HG03139 (cell line): ENCODE results near the gene OR51S1.
"Not testable (repeated sequence)": the region's sequence is repeated elsewhere in the genome, so short reads cannot be mapped to it uniquely, and the experiment has no call there.

Source experiments
- ATAC-seq: cut with Tn5 transposase; IDR thresholded peaks from one replicate; pipeline ENCODE4 v1.9.1; 2021; ENCODE audit not compliant: unreplicated experiment

OR51S1 gene

DNA sequence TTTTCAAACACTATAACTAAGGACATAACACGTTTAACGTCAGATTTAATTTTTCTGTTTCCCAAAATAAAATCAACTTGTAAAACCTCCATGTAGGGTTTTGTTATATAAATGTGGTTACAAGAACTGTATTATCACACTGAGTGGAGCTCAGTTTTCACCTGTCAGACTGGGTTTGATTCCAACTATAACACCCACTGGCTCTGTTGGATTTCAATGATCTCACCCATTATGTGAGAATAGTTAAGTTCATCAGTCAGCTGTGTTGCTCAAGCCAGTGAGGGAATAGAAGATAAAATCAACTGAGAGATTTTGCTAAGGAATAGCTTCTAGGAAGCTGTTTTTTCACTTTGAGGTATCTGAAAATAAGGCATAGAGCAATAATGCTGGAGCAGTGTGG, 39.8 kb downstream of the OR51S1 start:
- no peak for ATAC-seq

DNA sequence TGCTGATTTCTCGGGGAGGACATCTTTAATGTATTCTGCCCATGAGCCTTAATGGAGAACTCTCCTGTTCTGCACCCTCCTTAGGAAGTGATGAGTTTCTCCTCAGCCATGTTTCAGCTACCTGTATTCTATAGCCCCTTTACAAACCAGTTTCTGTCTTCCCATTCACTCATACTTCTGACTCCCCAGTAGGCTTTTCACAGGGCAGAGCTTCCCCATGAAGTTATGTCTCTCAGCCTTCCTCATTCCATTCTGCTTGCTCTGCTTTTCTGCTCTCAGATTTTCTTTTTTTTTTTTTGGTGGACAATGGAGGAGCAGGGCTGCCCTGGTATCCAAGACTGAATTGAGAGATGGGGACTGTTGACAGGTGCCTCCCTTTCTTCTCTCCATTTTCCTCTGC, 40.5 kb downstream of the OR51S1 start:
- ATAC-seq, result no peak

DNA sequence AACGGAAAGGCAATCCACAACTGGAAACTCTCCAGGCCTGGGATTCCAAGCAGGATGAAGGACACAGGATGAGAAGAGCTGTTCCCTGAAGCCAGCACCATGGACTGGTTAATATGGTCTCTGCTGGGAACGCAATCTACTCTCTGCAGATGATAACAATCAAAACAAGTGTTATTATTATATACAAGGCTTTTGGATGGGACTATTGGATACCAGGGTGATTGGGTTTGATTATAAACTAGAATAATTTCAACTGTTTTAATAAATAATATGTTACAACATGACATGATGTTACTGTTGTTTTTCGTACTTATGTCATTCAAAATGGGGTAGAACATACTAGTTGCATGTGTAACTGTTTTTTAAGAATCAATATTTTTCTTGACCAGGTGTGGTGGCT, 44.7 kb downstream of the OR51S1 start, which contains the start of gene OR52R1:
Gene OR52R1, minus strand, starts transcription at position 101 of the 400 bp plus-strand sequence. Its CDS starts 0 bp downstream, at position 101.
- ATAC-seq, result no peak

DNA sequence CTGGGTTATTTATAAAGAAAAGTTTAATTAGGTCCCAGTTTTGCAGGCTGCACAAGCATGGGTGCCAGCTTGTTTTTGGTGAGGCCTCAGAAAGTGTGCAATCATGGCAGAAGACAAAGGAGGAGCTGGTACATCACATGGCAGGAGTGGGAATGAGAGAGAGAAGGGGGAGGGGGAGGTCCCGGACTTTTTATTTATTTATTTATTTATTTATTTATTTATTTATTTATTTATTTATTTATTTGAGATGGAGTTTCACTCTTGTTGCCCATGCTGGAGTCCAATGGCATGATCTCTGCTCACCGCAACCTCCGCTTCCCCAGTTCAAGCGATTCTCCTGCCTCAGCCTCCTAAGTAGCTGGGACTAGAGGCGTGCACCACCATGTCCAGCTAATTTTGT, 47.7 kb downstream of the OR51S1 start:
- not testable (repeated sequence) for ATAC-seq

DNA sequence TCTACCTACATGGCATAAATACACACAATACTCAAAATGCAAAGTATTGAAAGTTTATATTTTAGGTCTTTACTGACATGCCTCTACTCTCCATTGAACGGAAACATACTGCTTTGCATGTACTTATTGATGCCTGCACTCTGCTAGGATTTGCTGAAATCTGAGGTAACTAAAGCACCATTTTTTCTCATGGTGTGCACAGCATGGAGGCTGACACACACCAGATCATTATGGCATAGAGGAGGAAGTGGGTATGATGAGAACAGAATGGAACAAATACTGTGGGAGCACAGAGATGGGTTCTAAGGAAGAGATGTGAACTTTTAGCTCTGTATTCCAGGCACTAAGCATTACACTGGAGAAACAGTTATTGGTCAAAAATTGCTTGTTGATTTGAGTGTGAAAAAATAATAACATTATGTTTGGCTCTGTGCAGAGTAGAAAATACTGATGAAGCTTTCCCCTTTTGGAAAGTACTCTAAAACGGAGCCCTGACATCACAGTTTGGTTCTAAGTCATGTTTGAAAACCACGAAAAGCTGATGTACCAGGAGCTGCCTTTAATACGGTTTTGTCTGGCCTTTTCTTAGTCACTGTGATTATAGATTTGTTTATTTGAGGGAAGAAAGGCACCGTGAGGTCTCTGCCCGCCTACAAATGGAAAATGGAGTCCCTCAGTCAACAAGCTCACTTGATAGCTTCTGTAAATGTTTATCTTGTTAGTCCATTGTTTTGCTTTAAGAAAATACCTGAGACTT, 50.4 kb downstream of the OR51S1 start:
- no peak for ATAC-seq
